NK-92 treated with Interleukin-12 subunit alpha and Interleukin-12 subunit beta, amount 100 ng/mL, for 24 hours (cell line): Measurements from ENCODE around the gene ADAMTS17.

ENCODE experiments used
- DNase-seq: peaks from one replicate; lab custom pipeline; 2025; lab: John Stamatoyannopoulos, UW

ADAMTS17 gene

DNA sequence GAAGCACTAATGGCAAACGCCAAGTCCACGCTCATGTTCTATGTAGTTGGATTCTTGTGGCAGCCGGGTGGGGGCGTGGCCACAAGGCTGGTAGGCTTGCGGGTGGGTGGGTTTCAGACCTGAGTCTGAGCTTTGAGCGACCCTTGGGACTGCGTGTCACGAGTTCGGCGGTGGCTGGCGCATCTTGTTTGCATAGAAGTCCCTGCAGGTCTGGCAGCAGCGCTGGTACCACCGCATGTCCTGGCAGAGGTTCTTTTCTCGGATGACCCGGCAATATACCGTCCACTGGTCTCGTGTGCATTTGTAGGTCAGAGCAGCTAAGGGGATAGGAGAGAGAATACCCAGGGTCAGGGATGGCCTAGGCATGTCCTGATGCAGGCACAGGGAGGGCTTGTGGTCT is 367.5 kb downstream of the ADAMTS17 start:
- no peak for DNase-seq

DNA sequence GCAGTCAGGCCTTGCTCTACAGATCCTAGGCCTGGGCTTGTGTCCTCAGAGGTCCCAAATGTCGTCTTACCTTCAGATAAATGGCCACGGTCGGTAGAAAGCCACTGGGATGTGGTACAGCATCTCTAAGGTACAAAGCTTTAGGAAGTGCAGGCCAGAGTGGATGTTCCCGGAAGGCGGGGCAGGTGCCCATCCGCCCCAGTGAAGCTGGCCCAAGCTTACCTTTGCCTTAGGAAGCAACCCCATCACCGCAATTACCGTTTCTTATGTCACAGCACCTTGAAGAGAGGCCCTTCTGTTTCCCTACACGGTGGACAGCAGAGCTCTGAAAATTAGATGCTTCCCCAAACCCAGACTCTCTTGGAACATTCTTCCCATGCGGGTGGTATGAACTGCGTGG is 368.4 kb downstream of the ADAMTS17 start:
- no peak for DNase-seq

DNA sequence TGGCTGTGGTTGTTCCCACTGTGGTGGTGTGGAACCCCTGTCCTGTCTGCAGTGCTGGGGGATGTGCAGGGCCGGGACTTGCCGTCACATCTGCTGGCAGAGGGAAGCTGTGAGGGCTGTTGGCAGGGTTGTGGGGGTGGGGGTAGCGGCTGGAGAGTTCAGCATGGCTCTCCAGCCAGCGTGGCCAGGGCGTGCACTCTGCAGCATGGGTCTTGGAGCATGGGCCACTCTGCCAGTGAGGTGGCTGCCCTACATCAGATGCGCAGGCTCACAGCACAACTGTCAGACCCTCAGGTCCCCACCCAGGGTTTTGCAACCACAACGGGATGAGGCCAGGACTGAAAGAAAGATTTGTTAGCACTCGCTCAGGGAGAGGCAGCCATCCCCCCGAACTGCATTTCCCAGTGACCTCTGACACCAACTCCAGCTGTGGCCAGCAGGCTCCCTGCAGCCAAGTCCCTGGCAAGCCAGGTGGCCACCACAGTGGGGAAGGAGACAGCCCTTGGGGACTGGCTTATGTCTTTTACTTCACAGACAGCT is 370.8 kb downstream of the ADAMTS17 start:
- DNase-seq, result no peak

DNA sequence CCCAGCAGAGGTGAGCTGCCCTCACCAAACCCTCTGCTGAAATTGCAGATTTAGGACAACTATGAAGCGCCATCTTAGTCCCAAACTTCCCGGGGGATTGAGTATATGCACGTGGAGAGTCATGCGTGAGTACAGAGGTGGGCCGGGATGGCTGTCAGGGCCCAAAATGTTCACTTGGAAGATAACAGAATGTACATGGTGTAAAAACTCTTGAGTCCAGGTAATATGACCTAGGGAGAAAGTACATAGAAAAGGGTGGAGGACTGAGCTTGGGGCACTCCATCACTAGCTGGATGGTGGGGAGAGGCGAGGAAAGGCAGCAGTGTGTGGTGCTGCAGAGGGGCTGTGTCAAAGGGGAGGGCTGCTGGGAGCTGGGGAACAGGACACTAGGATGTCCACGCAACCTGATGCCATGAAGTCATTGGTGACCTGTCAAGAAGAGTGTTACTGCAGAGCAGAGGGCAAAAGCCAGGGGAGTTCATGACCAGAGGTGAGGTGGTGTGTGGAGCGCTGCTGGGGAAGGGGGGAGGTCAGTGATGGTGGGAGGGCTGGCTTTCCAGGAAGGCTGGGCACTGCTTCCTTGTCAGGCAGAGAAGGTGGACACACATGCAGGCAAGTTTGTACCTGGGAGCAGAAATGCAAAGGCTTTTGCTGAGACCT is 372.4 kb downstream of the ADAMTS17 start:
- no peak for DNase-seq

DNA sequence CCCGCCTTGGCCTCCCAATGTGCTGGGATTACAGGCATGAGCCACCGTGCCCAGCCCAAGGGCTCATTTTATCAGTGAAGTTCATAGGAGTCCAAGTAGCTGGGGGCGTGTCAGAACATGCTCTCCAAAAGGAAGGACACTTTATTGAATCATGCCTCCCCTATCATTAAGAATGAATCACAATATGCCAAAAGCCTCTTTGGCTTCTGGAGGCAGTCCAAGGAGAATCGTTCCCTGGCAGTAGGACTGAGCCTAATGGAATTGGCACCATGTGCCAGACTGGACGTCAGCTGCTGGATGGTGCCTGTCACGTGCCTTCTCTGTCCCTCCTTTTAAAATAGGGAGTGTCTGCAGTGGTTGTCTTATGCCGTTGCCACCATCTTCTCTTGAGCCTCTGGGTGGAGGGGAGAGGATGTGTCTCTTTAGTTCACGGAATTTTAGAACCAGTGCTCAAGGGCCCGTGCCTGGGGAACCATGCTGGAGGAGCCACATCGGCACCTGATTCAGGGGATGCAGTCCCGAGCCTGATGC is 373.9 kb downstream of the ADAMTS17 start:
- no peak for DNase-seq

DNA sequence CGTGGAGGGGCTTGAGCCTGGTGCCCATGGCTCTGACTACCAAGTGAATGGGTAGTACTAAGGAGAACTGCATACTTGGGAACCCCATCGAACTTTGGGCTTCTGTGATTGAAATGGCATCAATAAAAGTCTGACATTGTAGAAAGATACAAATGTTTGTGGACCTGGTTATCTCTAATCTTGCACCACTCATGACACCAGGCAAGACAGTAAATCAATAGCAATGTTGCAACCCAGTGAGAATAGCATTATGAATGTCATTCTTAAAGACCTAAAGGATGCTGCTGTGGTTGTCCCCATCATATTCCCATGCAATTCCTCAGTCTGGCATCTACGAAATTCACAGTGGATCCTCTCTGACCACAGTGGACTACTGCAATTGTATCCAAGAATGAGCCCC is 375.0 kb downstream of the ADAMTS17 start:
- DNase-seq, result no peak

DNA sequence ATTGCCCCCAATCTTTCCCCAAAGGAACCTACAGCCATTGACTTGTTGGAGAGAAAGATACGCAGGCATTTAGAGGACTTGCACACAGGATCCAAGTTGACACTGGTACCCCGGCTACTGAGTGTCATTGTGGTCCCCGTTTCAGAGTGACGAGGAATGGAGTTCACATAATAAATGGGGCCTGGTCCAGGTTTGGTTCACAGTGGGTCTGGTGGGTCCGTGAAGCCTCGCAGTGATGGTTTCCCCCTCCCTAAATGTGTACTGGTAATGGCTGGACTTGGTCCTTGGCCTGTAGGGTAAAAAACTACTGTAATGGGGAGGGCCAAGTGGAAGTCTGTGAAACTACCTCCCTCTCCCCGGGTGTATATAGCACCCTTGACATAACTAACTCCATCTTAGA is 376.4 kb downstream of the ADAMTS17 start:
- DNase-seq, result no peak

DNA sequence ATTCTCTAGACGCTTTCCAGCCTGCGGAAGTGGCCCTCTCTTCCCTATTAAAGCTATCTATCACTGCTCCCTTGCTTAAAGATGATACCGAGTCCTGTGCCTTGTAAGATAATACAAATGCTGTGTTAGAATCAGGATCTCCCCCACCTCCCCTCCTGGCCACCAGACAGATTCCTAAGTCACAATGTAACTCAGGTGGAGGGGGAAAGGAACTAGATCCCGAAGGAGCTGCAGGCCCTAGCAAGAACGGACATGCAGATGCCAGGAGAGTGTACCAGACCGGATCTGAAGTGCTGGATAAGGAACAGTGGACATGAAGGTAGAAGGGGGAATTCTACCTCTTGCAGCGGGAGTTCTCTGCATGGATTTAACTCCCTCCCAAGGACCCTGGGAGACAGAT is 377.8 kb downstream of the ADAMTS17 start:
- DNase-seq, result no peak

DNA sequence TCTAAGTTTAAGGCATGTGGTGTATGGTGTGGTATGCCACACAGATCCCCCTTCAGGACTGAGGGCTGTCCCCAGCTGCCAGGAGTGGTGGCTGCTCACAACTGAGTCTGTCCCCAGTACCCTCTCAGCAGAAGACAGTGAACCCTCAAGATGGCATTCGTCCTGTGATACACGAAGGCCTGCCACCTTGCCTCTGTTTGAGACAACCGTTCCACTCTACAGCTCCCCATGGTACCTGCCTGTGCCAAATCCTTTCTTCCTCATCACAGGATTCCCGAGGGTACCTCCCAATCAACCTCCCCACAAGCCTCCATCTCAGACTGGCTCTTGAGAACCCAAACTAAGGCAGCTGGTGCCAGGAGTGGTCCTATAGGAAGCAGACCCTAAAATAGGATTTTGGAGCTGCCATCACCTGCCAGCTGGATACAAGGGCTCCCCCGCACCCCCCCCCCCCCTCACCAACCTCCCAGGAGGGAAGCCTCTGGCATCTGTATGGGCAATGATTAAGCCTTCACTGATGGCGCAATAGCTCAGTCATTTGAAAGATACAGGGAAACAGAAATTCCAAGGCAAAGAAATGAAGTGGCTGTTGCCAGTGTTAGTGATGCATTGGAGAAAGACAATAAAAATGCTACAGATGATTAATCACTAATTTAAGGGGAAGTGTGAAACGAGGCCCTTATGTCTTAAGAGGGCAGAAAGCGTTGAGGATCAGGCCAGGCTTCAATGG is 378.5 kb downstream of the ADAMTS17 start:
- DNase-seq, result no peak

DNA sequence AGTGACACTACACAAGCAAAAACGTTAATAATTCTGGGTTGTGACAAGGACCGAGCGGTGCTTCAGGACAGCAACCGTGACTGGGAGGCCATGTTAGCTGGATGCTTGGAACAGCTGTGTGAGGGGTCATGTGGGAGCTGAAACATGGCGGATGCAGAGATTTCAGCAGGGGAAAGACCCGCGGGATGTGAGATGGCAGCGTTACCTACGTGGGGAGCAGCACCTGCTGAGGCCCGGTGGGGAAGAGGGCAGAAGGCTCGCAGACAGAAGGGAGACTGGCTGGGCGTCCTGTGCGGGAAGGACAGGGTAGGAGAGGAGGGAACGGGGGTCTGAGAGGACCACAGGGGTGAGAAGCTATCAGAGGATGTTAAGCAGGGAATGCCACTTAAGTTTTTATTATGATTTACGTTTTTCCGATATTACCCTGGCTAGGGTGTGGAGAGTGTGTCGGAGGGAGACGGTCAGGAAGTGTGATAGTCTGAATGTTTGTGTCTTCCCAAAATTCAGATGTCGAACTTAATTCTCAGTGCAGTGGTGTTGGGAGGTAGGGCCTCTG is 379.7 kb downstream of the ADAMTS17 start:
- DNase-seq, result no peak

DNA sequence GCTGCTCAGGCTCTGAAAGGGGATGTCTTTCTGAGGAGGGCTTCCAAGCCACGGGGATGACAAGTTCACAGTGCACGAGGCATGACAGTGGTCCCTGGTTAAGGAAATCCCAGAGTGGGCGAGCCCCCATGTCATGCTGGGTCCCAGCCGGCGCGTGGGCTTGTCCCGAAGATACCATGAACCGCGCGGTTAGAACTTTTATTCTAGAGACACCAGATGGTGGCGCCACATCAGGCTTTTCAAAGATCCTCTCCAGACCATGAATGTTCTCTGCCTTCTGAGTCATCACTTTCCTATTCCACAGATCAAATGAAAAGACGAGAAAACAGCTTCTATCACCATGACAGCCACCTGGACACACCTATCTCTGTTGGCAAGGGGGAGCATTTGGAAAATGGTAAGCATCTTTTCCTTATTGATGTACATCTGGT is 380.7 kb downstream of the ADAMTS17 start:
- no peak for DNase-seq

DNA sequence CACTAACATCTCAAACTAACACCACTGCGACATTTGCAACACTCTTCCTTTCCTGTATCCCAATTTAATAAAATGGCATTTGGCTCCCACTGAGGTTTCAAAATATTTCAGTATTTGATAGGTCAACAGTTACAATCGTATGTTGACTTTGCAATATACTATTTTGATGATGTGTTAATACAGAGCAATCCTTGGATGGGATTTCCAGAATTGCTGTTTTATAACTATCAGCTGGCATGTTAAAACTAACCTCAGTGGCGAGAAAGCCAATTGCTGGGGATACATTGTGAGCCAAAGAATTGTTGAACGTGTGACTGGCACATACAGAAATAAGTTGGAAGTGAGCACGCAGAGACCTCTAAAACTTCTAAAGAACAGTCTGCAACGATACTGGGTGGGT is 382.4 kb downstream of the ADAMTS17 start:
- no peak for DNase-seq

DNA sequence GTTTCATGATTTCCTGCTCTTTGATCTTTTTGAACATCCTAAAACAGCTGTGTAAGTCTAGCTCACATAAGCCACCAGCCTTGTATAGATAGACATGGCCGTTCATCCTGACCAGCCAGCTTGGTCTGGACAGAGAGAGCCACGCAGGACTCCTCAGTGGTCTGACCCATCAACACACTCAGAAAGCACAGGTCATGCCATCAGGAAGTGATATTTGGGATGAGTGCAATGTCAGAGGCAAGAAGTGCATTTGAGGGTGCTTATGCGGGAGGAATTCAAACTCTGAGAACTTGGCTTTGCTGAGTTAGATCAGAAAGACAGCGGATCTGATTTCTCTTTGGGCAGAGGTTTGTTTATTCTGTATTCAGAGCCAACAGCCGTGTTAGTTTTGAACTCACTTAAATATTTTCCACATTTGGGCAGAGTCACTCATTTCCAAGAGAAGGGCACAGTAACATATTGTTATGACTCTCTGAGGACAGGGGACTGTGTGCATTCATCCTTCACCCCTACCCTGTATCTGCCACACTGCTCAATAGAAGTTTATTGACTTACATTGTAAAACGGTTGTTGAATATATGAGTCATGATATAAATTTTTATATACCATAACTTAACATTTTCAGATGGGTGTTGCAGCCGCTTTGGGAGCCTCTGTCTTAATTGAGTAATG is 383.2 kb downstream of the ADAMTS17 start:
- no peak for DNase-seq

DNA sequence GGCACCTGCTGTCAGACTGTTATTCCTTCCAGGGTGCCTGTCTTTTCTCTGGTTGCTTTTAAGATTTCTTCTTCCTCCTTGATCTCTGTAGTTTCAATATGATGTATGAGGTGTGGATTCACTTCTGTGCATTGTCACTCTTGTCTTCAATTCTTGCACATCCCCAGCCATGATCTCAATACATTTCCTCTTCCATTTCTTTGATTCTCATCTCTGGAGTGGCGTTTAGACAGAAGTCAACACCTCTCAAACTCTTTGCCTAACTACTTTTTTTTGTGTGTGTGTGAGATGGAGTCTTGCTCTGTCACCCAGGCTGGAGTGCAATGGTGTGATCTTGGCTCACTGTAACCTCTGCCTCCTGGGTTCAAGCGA is 384.1 kb downstream of the ADAMTS17 start:
- DNase-seq, result no peak

DNA sequence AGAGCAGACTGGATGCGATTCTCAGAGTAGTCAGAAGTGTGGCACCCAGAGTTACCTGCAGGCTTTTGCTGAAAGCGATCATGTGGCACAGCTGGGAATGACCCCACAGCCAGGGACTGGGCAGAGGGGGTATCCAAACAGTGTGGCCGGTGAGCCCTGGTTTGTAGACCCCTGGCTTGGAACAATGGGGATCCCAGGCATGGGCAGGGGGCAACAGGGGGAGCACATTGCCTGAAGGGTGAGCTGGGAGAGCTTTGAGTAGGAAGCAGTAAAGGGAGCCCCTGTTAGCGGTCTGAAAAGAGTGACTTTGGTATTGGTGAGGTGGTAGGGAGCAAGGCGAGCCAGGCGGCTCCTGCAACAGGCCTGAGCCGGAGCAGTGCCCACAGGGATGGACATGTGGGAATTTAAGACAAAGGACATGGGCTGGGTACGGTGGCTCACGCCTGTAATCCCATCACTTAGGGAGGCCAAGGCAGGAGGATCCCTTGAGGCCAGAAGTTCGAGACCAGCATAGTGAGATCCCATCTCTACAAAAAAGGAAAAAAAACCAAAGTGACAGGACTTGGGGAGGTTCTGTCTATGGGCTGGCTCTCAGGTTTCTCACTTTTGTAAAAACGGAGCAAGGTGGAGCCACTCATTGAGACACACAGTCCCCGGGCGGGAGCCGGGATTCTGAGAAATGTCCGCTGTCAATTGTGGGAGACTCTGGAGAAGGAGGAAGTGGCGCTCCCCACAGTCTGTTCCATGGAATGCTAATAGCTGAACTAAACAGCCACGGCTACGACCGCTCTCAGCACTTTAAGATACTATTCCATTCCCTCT is 384.7 kb downstream of the ADAMTS17 start:
- DNase-seq, result no peak

DNA sequence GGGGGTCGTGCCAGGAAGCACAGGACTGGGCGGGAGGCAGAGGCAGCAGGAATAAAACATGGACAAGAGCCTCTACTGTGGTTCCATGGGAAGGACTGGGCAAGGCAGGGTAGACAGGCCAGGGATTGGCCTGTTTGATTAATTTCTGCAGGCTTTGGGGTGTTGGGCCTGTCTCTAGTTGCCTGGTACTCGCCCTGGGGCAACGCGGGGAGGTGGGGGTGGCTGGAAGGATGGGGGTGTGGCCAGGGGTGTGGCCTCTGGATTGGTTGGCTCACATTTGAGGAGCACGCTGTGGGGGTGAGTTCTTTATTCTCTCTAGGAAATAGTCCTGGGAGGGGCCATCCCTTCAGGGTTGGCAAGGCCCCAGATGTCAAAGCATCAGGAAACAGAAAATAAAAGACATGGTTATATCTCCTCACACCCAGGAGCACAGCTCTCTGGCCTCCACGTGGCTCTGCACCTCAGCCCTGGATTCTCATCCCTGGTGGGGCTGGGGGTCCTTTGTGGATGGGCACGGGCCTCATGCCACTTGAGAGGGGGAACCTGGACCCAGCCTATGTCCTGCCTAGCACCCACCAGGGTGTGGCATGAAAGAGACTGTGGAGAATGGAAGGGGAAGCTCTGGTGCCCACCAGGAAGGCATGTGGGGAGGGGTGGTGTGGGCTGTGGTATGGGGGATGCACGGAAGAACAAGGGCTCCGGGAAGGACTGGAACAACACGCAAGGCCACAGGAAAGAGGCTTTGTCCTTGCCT is 385.6 kb downstream of the ADAMTS17 start:
- no peak for DNase-seq

DNA sequence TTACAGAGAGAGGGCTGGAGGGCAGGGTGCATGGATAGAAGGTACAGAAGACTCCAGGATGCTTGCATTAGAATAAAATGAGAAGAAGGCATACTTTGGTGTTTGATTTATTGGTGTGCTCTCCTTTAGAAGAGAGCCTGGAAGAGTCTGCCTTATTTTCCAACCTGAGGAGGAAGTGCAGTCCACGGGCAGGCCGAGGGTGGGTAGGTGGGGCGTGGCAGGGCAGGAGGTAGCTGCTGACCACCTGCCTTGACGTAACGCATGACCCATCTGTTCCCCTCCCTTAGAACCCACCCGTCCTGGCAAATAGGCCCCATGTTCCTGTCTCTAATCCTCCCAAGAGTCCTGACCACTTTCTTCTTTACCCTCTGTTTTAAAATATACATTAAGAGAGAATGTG is 386.2 kb downstream of the ADAMTS17 start:
- no peak for DNase-seq

DNA sequence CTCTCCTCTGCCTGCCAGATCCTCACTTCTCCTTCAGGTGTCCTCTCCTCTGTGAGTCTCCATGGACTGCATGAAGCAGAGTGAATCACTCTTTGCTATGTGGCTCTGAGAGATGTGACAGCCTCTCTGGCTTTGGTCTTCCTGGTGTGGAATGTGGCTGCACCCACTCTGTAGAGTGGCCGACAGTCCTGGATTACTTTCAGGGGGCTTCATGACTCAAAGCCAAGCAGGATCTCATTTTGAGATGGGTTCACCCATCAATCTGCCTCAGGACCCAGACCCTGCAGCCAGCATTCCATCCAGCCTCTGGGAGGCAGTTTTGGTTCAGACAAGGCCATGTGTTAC is 386.6 kb downstream of the ADAMTS17 start:
- DNase-seq, result no peak

DNA sequence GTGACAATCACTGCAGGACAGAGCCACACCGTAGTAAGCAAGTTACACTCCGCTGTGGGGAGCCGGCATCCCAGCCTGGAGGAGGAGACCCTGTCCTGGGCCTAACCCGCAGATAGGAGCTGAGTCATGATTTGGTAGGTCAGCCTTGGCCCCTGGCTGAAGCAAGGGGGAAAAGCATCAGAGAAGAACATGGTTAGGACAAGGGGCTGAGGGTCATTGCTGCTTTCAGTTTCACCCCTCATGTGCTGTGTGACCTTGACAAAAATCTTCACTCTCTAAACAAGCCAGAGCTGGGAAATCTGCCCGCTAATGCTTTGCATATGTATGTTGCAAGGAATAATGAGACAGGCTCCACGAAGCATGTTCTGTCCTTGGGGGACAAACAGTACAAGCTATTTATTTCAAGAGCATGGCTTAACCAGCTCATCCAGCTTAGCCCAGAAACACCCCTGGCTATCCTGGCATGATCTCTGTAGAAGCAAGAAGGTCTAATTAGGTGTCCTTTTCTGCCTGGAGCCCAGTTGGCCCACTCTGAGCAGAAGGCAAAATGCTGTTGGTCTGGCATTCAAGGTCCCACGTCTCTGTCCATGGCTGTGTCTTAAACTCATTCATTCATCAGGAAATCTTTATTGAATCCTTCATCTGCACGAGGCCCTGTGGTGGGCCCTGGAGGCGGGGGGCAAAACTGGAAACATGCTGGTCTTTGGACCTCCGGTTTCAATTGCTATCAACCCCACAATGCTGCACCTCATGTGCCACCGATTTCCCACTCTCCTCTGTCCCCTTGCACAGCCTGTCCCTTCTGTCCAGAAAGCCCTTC is 387.2 kb downstream of the ADAMTS17 start:
- no peak for DNase-seq

DNA sequence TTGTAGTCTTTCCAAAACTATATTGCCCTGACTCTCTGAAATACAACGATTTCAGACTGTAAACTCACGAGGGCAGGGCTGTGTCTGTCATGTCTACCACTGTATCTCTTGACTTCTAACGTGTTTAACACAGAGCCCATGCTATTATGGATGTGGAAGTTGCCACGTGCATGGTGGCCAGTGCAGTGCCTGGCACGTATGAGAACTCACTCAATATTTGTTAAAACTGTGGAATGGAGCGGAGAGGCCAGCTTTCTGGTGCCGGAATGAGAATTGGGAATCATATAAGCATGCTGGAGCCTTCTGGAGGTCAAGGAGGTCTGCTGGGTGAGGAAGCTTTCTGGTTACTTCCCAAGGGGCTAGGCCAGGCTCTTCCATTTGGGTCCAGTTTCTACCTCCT is 387.9 kb downstream of the ADAMTS17 start:
- no peak for DNase-seq
